Hepatocyte (in vitro differentiated cells): Measurements from ENCODE around the gene ABHD13. TPM values are rescaled to one million over a fixed set of nuclear protein-coding genes. Genes with fewer than 3 reads are reported as not detected.

Experiments
- DNase-seq: peaks from one replicate; pipeline ENCODE4 v3.0.0-alpha.2; 2016; ENCODE audit warnings: low spot score
- H2AFZ ChIP-seq: fragments of 200-600 bp; sonication (generic); 2 replicates; pipeline ENCODE4 v1.6.0; 2016; ENCODE audit warnings: antibody characterized with exemption, mild to moderate bottlenecking
- H3K27ac ChIP-seq: fragments of 200-600 bp; sonication (generic); 2 replicates; pipeline ENCODE4 v1.5.1; 2016; ENCODE audit warnings: mild to moderate bottlenecking
- H3K27me3 ChIP-seq: fragments of 200-600 bp; sonication (generic); 2 replicates; pipeline ENCODE4 v1.6.1; 2016
- H3K36me3 ChIP-seq: fragments of 200-600 bp; sonication (generic); replicated peaks from 2 replicates; pipeline ENCODE4 v1.5.1; 2016; ENCODE audit warnings: low read depth; ENCODE audit not compliant: insufficient read depth
- H3K4me1 ChIP-seq: fragments of 200-600 bp; sonication (generic); 2 replicates; pipeline ENCODE4 v1.5.1; 2016; ENCODE audit warnings: mild to moderate bottlenecking, moderate library complexity; ENCODE audit not compliant: insufficient read depth
- H3K4me2 ChIP-seq: fragments of 200-600 bp; sonication (generic); 2 replicates; pipeline ENCODE4 v1.6.0; 2016
- H3K4me3 ChIP-seq: fragments of 200-600 bp; sonication (generic); 2 replicates; pipeline ENCODE4 v1.5.1; 2016; ENCODE audit warnings: mild to moderate bottlenecking
- H3K79me2 ChIP-seq: fragments of 200-600 bp; sonication (generic); 2 replicates; pipeline ENCODE4 v1.6.0; 2017; ENCODE audit warnings: mild to moderate bottlenecking
- H3K9me2 ChIP-seq: fragments of 200-600 bp; sonication (generic); replicated peaks from 2 replicates; pipeline ENCODE4 v1.6.0; 2017; ENCODE audit warnings: mild to moderate bottlenecking; ENCODE audit not compliant: insufficient read depth
- H3K9me3 ChIP-seq: fragments of 200-600 bp; sonication (generic); 2 replicates; pipeline ENCODE4 v1.5.1; 2016; ENCODE audit warnings: low read depth, mild to moderate bottlenecking
- H4K20me1 ChIP-seq: fragments of 200-600 bp; sonication (generic); 2 replicates; pipeline ENCODE4 v1.6.0; 2016; ENCODE audit warnings: mild to moderate bottlenecking; ENCODE audit not compliant: insufficient read depth, poor library complexity, severe bottlenecking
- EZH2 ChIP-seq: fragments of 200-600 bp; sonication (generic); IDR thresholded peaks from 2 replicates; pipeline ENCODE4 v1.6.1; 2016; ENCODE audit warnings: antibody characterized with exemption, mild to moderate bottlenecking, borderline replicate concordance
- EZH2phosphoT487 ChIP-seq: fragments of 200-600 bp; sonication (generic); IDR thresholded peaks from one replicate; pipeline ENCODE4 v1.6.1; 2018; ENCODE audit warnings: antibody characterized with exemption, mild to moderate bottlenecking, low read depth, moderate library complexity; ENCODE audit not compliant: unreplicated experiment, severe bottlenecking
- WGBS: methylation state at CpG from one replicate; pipeline ENCODE4 v1.1.6; 2016; ENCODE audit warnings: low lambda C conversion rate; ENCODE audit errors: missing lambda C conversion rate; 5-methylcytosine and 5-hydroxymethylcytosine counted together
- polyA plus RNA-seq: library from polyadenylated mRNA; unstranded; fragments of >200 nt; fragmentation: Nextera tagmentation; extraction: Ambion mirVana; gene quantifications from 2 replicates; pipeline ENCODE4 v1.2.1, GENCODE V29; 2016
- total RNA-seq: library from RNA; depleted of rRNA; stranded (reverse); fragments of >200 nt; gene quantifications from 2 replicates; pipeline ENCODE4 v1.2.3, GENCODE V29; 2014
- TF ChIP-seq, protein P1 (sequence below): fragments of 200-600 bp; sonication (generic); IDR thresholded peaks from 2 replicates; pipeline ENCODE4 v1.5.1; 2016; ENCODE audit warnings: antibody characterized with exemption, mild to moderate bottlenecking; ENCODE audit not compliant: poor library complexity

ABHD13 gene
- total and polyA plus RNA-seq, 2 experiments from 2014 or later = 8.1 to 17.8 TPM

DNA sequence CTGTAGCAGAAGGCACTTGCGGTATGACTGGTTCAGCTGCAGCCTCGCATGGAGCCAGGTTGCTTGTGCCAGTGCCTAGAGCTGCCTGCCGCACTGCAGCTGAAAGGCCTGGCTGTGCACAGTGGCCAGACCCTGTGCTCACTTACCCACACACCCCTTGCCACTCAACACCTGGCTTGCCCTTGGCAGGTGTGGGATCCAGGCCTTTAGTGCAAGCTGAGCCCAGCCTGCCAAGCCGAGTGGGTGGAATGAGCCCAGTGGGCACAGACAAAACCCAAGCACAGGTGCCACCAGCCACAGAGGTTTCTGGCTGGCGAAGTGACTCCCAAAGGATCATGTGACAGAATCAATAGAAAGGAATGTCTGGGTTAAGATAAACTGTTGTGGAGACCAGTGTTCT, 22.3 kb upstream of the ABHD13 start:
- no peaks in the 10 kb centered on the region for H4K20me1 ChIP-seq
- no peak overlapping the region for H3K4me2 ChIP-seq
- H3K9me2 ChIP-seq = no peaks in the 10 kb centered on the region
- DNase-seq = no peak
- 81% methylated on average over 5 of the region's 5 CpGs for WGBS
- no peaks in the 10 kb centered on the region for H3K79me2 ChIP-seq
- no peak overlapping the region for H2AFZ ChIP-seq
- no peaks in the 10 kb centered on the region for H3K27me3 ChIP-seq
- no peak overlapping the region for H3K27ac ChIP-seq
- no peaks in the 10 kb centered on the region for H3K9me3 ChIP-seq
- no peaks in the 10 kb centered on the region for H3K4me1 ChIP-seq
- H3K4me3 ChIP-seq = no peak overlapping the region
- no peaks in the 10 kb centered on the region for H3K36me3 ChIP-seq
- TF ChIP-seq EZH2phosphoT487 = no peak
- no peak for TF ChIP-seq EZH2
- TF ChIP-seq, protein P1, sequence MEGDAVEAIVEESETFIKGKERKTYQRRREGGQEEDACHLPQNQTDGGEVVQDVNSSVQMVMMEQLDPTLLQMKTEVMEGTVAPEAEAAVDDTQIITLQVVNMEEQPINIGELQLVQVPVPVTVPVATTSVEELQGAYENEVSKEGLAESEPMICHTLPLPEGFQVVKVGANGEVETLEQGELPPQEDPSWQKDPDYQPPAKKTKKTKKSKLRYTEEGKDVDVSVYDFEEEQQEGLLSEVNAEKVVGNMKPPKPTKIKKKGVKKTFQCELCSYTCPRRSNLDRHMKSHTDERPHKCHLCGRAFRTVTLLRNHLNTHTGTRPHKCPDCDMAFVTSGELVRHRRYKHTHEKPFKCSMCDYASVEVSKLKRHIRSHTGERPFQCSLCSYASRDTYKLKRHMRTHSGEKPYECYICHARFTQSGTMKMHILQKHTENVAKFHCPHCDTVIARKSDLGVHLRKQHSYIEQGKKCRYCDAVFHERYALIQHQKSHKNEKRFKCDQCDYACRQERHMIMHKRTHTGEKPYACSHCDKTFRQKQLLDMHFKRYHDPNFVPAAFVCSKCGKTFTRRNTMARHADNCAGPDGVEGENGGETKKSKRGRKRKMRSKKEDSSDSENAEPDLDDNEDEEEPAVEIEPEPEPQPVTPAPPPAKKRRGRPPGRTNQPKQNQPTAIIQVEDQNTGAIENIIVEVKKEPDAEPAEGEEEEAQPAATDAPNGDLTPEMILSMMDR = no peak

DNA sequence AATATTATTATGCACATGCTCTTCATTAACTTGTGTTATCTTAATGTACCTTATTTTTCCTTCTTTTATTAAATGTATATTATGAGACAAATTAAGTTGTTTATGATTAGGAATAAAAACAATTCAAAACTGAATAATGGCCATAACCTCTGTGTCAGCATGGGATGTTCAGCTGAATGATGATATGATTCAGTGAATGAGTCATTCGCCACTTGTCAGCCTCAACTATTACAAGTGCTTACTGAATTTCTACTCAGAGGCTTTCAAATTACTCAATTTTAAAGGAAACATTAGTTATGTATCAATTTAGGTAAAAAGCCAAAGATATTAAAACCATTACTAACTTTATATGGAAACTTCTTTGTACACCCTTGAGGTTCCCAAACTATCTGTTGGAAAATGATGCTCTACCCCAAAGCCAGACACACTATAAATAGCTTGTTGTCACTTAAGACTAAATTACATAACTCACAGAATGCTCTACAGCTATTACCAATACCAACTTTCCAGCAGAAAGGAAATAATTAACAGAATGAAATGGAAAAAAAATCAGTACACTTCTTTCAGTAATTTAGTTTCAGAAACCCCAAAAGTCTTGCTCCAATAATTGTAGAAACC, 17.3 kb upstream of the ABHD13 start:
- Histone ChIP-seq H4K20me1 (no peaks in the 10 kb centered on the region), H3K9me3 (no peaks in the 10 kb centered on the region), H3K79me2 (no peaks in the 10 kb centered on the region), H3K27ac (no peak overlapping the region), H3K4me3 (no peak overlapping the region), H3K4me1 (no peaks in the 10 kb centered on the region), H3K27me3 (no peaks in the 10 kb centered on the region), H3K36me3 (no peaks in the 10 kb centered on the region), H2AFZ (no peak overlapping the region), H3K9me2 (no peaks in the 10 kb centered on the region), H3K4me2 (no peak overlapping the region)
- no peak for DNase-seq
- TF ChIP-seq EZH2 = no peak
- WGBS = 96% methylated on average over 1 of the region's 1 CpG

DNA sequence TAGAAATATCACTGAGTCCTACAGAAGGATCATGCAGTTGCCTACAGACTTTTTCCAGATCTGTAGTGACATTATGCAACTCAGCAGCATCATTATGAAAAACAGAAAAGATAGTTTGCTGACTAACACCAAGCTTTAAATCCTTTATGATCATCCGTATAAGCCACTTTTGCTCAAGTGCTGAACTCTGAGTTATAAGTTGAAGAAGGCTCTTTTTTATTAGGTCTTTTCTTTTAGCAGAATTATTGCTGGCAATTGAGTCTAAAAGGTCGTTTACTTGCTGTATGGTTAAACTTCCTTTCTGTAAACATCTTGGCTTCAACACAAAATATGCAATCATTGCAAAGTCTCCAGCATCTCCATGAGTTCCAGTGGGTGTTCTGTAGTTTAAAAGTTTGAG, 7.6 kb upstream of the ABHD13 start:
- TF ChIP-seq, protein P1 = no peak
- no peak for TF ChIP-seq EZH2phosphoT487
- no peak for TF ChIP-seq EZH2
- Histone ChIP-seq H3K36me3 (no peaks in the 10 kb centered on the region), H3K27me3 (no peaks in the 10 kb centered on the region), H3K9me3 (no peaks in the 10 kb centered on the region), H3K4me2 (no peak overlapping the region), H2AFZ (no peak overlapping the region), H3K9me2 (no peaks in the 10 kb centered on the region), H3K4me1 (no peaks in the 10 kb centered on the region), H3K27ac (no peak overlapping the region), H3K4me3 (no peak overlapping the region), H3K79me2 (no peaks in the 10 kb centered on the region), H4K20me1 (no peaks in the 10 kb centered on the region)
- DNase-seq = no peak
- 71% methylated on average over 2 of the region's 2 CpGs for WGBS

DNA sequence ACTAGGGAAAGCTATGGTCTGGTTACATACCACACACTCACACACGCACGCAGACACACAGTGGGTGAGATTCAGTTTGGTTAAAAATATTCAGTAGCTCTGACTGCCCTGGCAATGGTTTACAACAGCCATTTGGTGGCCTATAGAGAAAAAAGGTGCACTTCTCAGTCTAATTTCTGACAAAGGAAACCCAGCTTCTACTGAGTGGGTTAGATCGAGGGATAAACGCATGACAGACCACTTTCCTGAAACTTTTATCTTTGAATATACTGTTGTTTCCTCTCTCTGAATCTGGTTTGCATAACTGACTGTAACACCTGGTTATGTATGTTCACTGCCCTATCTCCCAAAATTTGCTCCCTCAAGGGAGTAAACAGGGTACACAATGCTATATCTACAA, 5.3 kb upstream of the ABHD13 start:
- Histone ChIP-seq H3K9me3 (no peaks in the 10 kb centered on the region), H3K9me2 (no peaks in the 10 kb centered on the region), H3K4me3 (no peak overlapping the region), H3K27me3 (no peaks in the 10 kb centered on the region), H4K20me1 (no peaks in the 10 kb centered on the region), H3K4me1 (peaks cover 10% of the 10 kb centered on the region), H2AFZ (no peak overlapping the region), H3K79me2 (peaks cover 16% of the 10 kb centered on the region), H3K27ac (no peak overlapping the region), H3K36me3 (no peaks in the 10 kb centered on the region), H3K4me2 (no peak overlapping the region)
- TF ChIP-seq EZH2 = no peak
- TF ChIP-seq, protein P1 = no peak
- no peak for TF ChIP-seq EZH2phosphoT487
- DNase-seq = no peak
- 86% methylated on average over 4 of the region's 4 CpGs for WGBS
